DMS53 (cell line): ENCODE results near the gene STPG1.

ENCODE experiments used
- DNase-seq: peaks from one replicate; lab custom pipeline; 2025; lab: John Stamatoyannopoulos, UW

STPG1 gene

DNA sequence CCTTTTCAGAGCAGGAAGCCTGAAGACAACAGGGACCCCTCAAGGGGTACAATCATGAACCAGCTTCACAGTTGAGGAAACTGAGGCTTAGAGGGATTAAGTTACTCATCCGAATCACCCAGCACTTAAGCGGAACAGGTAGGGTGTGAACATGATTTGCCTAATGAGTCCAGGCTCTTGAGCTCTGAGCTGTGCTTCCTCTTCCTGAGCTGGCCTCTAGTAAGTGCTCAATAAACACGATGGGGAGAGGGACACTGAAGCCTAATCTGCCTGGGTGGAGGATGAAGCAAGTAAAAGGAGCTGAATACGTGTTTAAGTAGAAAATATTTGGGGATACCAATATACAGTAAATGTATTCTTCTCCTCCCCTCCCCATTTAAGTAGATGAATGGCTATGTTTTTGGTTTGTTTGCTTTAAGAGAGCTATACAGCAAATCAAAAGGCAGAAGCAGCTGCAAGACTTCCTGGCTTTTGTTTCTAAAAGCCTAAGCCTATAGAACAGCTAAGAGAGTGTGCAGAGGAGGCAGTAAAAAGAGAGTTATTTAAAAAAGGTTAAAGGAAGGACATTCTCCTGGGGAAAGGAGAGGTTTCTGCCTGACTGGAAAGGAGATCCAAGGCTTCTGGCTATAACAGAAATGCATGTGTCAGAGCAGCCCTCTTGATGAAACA, 20.5 kb downstream of the STPG1 start:
- DNase-seq = peak; percentile 59

GRCh38 chr1:24392604-24392946, 21.0 kb downstream of the STPG1 start:
- DNase-seq = no peak

- DNase-seq = peak; percentile 87
These were observed 21.5 kb downstream of the STPG1 start for GRCh38 chr1:24391882-24392603.

GRCh38 chr1:24390924-24391782, 22.4 kb downstream of the STPG1 start:
- peak; percentile 88 for DNase-seq

DNA sequence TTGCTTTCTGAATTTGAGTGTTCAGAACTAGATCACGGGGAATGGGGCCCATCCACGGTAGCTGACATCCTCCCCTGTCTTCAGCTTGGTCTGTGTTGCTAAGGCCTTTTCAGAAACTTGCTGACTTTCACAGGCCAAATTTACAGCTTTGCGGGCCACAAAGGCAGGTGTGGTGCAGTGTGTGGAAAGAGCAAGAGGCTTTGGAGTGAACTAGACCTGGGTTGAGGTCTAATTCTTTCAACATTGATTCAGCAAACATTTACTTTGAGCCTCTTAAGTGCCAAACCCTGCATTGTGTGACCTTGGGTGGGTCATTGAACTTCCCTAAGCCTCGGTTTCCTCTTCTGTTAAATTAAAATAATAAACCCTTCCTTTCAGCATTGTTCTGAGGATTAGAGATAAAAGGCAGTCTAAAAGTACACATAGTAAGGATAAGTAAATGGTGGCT, 24.3 kb downstream of the STPG1 start:
- DNase-seq = peak; percentile 17

GRCh38 chr1:24388331-24388885, 25.2 kb downstream of the STPG1 start:
- DNase-seq = no peak

GRCh38 chr1:24387636-24388175, 25.9 kb downstream of the STPG1 start:
- no peak for DNase-seq

DNA sequence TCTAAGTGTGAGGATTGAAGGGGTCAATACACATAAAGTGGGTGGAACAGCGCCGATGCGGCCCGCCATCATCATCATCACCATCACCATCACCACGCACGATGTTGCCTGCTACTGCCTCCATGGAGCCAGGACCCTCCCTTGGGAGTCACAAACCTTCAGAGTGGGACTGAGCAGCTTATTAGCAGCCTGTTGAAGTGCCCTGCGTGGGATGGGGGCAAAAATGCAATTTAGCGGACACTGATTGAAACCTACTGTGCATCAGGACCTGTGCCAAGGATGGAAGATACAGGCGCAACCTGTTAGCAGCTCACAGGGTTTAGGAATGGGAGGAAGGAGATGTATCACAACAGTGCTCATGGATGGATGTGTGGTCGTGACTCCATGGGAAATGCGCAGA, 26.7 kb downstream of the STPG1 start:
- DNase-seq = no peak

- no peak for DNase-seq
These were observed 27.3 kb downstream of the STPG1 start for GRCh38 chr1:24386241-24386640.

GRCh38 chr1:24385160-24385940, 28.2 kb downstream of the STPG1 start:
- DNase-seq = peak; percentile 36

DNA sequence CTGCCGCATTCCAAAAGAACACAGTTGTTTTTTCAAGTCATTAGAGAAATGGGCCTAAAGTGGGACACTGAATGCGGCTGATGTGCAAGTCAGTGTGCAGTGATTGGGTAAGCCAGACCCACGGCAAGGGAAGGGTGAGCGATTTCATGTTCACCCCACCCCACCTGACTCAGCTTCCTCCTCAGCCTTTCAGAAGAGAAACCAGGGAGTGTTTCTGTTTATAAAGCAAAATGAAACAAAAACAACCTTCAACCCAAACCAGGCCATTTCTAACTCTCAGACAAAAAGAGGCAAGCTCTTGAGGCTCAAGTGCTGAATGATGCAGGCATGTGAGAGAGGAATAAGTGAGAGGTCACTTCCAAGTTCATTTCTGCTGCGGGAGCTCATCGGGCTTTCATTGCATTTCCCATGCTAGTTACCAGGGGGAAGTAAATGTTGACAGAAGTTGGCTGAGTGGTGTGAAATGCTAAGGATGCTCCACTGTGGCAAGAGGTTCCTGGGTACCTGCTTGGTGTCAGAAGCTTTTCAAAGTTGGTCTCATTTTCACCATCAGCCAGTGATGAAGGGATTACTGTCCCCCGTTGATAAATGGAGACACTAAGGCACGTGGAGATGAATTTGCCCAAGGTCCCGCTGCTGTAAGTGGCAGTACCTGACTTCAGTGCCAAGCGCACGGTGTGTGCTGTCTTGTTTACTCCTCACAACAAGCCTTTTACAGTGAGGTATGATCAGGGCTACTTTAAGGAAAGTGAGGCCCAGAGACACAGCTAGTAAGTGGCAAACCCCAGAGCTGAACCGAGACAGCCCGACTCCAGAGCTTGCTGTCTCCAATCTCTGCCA, 29.1 kb downstream of the STPG1 start:
- peak; percentile 11 for DNase-seq

DNA sequence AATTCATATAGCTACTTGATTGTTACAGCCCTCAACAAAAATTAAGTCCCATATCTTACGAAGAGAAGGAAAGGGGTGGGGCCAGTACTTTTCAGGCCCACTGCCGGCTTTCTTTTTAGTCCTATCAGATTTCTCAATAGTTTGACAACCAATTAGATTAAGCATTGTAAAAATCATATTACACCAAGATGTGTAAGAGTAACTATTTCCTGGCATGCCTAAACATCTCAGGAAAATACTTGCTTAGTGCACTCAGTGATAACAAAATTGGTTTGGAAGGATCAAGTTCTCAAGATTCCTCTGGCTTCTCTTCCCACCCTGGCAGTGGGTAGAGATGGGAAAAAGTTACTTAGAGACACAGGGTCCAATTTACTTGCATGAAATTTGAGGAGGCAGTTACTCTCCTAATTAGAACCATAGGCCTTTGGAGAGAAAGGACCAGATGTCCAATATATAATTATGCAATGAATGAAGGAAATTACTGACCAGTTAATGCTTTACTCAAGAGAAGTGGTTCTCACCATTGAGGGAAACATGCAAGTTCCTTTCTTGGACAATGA, 30.1 kb downstream of the STPG1 start:
- DNase-seq = no peak

- DNase-seq = no peak
These were observed 31.4 kb downstream of the STPG1 start for GRCh38 chr1:24382165-24382577.

DNA sequence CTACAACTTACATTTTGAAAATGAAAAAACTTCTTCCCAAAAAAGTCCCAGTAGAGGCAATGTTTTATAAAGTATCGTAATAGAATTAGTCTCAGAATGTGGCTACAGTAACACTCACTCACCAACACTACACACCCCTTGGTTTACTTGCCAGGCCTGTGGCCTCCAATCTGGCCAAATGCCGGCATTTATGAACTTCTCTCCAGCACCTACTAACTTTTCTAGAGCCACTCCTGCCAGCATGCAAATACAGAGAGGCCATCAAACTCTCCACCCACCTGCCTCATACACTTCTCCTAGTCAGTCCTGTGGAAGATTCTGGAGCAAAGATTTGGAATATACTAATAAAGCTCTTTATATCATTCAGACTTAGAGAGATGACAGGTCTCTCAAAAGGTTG, 32.3 kb downstream of the STPG1 start:
- no peak for DNase-seq

DNA sequence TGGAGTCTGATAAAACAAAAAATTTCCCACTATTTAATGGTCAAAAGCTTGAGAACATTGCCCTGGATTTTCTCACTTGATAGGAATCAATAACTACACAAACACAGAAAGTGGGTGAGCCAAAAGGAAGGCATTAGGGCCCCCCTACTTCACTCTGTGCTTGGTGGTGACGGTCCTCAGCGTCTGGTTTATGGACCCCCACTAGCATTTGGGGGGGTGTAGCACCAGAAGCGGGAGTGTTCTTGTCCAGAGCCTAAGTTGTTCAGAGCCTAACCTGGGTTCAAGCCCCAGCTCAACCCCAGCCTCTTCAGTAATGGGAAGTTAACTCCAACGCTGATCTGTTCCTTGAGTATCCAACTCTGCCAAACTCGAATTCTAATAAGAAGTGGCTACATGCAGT, 33.1 kb downstream of the STPG1 start:
- DNase-seq = no peak

- DNase-seq = no peak
These were observed 33.8 kb downstream of the STPG1 start for GRCh38 chr1:24379733-24380315.

DNA sequence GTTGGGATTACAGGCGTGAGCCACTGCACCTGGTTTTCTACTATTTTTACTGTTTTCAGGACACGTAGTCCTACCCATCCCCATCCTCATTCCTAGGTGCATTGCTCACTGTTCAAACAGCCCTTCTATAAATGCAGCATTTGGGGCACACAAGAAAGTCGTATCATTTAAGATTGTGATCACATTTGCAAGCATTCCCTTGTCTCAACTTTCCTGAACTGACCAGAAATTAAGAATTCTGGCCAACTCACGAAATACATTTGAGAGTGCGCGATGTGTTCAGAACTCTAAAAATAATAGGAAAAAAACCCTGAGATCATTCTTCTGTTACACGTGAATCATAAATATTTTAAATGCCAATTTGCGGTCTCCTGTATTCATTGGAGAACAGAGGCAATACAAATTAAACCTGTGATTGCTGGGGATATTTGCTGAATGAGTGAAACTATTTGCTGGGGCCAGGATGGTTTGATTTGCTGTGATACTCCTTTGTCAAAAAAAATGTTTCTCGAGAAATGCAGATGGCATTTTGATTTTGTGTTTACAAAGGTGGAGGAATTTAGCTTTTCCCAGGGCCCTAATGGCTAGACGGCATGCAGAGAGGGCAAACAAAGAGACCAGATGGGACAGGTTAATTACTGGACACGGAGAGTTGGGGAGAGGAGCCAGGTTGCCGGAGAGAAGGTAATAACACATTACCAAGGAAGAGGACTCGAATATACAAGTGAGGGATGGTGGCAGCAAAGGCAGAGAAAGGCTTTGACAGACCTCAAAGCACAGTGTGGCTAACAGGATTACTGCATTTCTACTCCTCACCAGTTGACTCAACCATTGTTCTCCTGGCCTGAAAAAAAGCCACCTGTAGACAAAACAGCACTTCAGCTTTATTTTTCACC, 38.4 kb downstream of the STPG1 start:
- no peak for DNase-seq

- DNase-seq = no peak
These were observed 39.9 kb downstream of the STPG1 start for GRCh38 chr1:24373710-24374109.

- DNase-seq = no peak
These were observed 40.5 kb downstream of the STPG1 start for GRCh38 chr1:24373044-24373443.
